Measurements from ENCODE around the gene GMDS.
"Not testable (repeated sequence)": the region's sequence is repeated elsewhere in the genome, so short reads cannot be mapped to it uniquely, and the experiment has no call there.

The GMDS gene

DNA sequence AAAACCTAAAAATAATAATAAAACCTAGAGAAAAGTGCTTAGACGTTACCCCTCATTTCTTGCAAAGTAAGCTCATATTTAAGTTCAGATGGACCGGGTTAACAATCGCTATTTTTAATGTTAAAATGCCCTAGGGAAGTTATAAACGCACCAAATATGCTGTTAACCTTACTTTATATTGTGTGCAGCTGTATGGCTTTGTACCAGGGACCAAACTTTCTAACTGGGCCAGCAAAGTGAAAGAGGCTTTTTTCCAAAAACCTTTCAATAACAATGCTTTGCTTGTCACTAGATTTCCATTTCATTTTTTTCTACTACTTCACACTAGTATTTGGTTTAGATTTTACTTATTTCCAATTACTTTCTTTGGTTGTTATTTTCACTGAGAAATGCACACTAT lies 387.2 kb downstream of the GMDS start:
- peak; percentile 36 for DNase-seq (ENCODE audit: low read depth)

DNA sequence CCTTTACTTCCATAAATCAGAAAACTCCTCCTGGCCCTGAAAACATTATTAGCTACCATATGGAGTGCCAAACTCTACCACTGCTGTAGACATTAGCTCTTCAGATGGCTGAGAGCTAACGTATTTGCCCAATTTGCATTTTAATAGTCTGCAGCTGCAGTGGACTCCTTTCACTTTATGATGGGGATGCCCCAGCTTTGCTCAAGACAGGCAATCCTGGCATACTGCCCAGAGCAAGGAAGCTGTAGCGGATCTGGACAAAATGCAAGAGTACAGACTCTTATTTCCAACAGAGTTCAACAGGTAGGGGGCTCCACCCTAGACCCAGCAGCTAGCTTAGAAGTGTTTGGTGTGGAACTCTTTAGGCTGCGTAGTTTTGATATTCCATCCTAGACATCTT lies 389.0 kb downstream of the GMDS start:
- DNase-seq (ENCODE audit: low read depth), result peak; percentile 62

DNA sequence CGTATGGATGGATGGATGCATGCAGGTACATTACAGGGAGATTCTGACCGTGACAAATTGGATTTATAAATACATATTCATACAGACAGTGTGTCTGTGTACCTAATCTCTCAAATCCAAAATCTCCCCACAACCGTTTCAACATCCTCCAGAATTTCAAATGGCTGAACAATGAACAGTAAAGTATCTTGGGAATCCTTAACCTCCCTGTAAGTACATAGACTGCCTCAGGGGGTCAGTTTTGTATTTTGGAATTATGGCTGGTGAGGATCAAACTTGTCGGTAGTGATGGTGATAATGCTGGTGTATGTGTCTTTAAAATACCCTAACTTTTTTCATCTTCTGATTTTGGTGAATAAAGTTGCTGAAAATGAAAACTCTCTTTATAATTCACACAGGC lies 389.5 kb downstream of the GMDS start:
- no peak for DNase-seq (ENCODE audit: low read depth)

DNA sequence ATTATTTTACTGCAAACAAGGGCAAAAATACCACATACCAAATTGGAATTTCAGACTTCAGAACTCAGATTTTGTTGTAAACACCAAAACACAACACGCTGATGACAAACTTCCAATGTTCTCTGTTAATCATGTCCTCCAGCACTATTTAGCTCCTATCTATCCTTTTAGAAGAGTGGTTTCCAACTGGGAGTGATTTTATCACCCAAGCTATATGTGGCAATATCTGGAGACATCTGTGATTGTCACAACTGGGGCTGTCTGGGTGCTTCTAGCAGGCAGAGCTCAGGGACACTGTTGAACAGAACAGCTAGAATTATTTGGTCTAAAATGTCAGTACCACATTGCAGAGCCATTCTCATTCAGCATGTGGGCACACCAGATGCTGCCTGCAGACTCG lies 391.1 kb downstream of the GMDS start:
- no peak for DNase-seq (ENCODE audit: low read depth)

DNA sequence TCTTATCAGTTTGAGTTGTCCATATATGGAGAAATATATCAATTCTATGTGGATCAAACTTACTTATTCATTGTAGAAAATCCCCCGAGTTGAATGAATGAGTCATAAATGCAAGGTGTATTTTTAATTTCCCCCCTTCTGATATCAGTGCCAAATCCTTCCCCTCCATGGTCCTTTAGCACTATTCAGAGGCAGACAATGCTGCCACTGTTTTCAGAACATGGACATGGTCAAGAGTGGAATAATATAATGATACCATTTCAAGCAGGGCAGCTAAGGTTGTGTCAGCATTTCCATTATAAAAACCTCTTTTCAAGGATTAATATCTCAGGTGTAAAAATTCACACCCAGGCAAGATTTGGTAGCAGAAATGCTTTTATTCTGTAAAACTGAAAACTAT lies 391.6 kb downstream of the GMDS start:
- DNase-seq (ENCODE audit: low read depth), result no peak

- DNase-seq (ENCODE audit: low read depth), result no peak
Observed at GRCh38 chr6:1851681-1852456, 393.5 kb downstream of the GMDS start.

DNA sequence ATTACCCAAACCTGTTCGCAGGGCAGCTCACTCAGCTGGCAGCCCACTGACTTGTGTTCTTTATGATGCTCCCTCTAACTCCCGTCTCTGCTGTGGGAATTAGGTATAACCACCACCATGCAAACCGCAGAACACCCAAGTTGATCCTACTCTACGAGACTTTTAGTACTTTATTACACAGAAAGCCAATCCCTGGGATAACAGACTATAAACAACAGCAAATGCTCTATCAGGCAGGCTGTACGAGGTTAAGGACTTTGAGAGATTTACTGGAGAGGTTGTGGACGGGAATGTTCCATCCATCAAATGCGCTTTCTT lies 394.6 kb downstream of the GMDS start:
- DNase-seq (ENCODE audit: low read depth), result no peak

- DNase-seq (ENCODE audit: low read depth), result no peak
Observed at GRCh38 chr6:1850121-1850839, 395.1 kb downstream of the GMDS start.

DNA sequence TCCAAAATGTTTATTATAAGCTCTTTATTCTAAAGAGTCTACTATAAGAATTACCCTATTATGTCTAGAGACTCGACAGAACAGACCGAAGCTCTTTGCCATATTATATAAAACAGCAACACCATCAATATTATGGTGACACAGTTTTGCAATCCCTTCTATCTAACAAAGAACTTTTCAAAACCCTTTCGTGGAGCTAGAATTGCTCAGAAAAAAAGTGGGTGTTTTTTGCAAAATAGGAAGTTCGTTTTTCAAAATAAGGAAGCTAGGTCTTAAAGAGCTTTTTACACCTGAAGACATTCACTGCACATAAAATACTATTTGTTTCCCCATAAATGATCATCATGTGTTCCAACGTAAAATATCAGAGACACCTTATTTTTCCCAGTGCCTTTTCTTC lies 395.7 kb downstream of the GMDS start:
- no peak for DNase-seq (ENCODE audit: low read depth)

DNA sequence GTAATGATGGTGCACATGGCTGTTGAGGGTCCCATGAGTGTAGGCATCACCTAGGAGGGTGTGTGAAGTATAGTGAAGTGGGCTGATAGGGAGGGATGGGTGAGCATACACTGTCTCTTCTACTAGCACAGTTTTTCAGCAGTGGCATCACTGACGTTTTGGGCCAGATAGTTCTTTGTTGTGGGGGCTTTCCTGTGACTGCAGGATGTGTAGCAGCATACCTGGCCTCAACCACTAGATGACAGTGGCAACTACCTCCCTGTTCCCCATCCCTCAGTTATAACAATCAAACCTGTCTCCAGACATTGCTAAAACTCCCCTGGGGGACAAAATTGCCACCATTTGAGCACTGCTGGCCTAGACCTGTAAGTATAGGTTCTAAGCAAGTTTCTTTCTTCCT lies 396.7 kb downstream of the GMDS start:
- DNase-seq (ENCODE audit: low read depth), result no peak

GRCh38 chr6:1846611-1847010 lies 398.8 kb downstream of the GMDS start:
- no peak for DNase-seq (ENCODE audit: low read depth)

GRCh38 chr6:1845543-1845942 lies 399.9 kb downstream of the GMDS start:
- not testable (repeated sequence) for DNase-seq (ENCODE audit: low read depth)

- DNase-seq (ENCODE audit: low read depth), result no peak
Observed at GRCh38 chr6:1842334-1842733, 403.1 kb downstream of the GMDS start.

DNA sequence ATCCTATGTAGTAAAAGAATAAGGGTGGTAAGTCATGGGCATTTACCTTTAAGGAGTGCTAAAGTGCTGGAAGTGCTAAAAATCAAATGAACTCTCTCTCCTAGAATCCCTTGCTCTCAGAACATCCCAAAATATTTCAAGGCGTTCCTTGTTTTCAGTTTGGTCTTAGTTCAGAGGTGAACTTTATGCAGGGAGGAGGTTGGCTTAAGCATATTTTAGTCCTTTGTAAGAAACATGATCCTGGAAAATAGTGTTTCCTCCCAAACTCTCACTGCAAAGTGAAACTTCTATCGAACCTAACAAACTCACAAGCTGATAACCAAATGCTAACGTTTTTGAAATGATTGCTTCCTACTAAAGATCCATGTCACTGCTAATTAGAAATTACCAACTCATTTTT lies 404.3 kb downstream of the GMDS start:
- DNase-seq (ENCODE audit: low read depth), result no peak

- no peak for DNase-seq (ENCODE audit: low read depth)
Observed at GRCh38 chr6:1840491-1841121, 404.8 kb downstream of the GMDS start.

- no peak for DNase-seq (ENCODE audit: low read depth)
Observed at GRCh38 chr6:1839361-1839760, 406.0 kb downstream of the GMDS start.

- no peak for DNase-seq (ENCODE audit: low read depth)
Observed at GRCh38 chr6:1838604-1839213, 406.7 kb downstream of the GMDS start.

- DNase-seq (ENCODE audit: low read depth), result no peak
Observed at GRCh38 chr6:1837826-1838225, 407.6 kb downstream of the GMDS start.

DNA sequence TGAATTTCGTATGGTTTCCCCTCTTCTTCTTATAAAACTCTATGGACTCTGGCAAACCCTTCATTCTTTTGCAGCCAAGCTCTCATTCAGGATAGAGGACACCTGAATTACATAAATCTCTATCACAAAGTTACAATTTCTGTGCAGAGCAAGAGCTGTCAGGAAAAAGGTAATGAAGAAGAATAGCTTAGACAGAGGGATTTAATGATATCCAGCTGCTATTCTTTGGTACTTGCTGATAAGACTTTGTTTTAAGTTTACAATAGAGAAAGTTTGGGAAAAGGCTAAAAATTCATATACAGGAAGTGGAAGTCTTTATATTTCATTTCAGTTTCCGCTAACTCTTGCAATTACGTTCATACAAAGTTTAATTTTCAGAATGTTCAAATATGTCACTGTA lies 408.7 kb downstream of the GMDS start:
- DNase-seq (ENCODE audit: low read depth), result no peak

DNA sequence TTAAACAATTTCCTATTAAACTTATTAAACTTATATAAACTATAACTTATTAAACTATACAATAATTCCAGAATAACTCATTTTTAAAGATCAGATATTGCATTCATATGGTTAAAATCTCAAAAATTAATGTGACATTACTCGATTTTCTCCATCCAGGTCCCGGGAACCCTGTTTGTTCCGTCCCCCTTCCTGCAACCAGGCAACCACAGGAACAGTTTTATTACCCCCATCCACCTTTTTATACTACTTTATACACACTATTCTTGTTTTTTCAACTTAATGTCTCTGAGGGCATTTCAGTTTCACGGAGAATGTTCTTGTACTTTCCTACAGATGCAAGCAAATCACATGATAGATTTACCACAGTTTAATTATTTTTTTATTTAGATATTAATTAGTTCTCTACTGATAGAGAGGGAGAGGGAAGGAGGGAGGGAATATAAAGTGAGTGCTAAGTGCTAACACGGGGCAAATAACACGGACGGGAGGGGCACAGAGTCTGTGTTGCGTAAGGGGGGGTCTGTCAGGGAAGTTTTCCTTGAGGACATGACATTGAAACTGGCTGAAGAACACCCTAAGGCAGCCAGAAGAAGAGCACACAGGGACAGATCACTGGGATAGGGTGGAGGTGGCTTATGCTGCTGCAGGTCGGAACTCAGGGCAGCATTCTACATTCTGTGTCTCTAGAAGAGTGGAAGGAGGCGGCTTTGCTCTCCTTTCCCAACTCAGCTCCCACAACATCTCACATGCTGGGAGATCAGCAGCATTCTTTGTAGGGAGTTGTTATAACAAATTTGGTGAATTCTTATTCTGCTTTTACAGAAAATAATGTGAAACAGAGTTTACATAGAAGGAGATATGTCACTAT lies 410.5 kb downstream of the GMDS start:
- DNase-seq (ENCODE audit: low read depth), result no peak

DNA sequence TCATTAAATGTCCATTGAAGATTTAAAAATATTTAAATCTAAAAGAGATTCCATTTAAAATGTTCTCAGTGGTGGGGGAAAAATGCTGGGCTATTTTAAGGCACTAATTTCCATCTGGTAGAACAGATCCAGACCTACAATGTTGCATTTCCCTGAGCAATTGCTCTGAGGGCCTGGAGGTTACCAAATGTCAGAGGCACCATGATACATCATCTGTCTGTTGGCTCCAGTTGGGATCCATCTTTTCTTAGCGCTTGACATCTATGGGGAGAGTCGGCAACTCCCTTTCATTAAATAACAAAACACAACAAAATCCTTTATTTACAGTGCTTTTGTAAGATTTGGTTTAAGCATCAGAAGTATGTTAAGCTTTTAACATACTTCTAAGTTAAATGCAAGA lies 411.2 kb downstream of the GMDS start:
- no peak for DNase-seq (ENCODE audit: low read depth)

Measured in fibroblast of the conjunctiva (primary cell).